Activated gamma-delta T cell treated with anti-CD3 and anti-CD28 coated beads, Interleukin-2, amount 50 U/mL, for 16 hours (primary cell): ENCODE results near the gene ZDHHC18.
"Not testable (repeated sequence)": the region's sequence is repeated elsewhere in the genome, so short reads cannot be mapped to it uniquely, and the experiment has no call there.

ENCODE experiments used
- DNase-seq: peaks from one replicate; pipeline ENCODE4 v3.0.0-alpha.2; 2020; ENCODE audit warnings: low read depth

ZDHHC18 gene

GRCh38 chr1:26858891-26859640 lies 32.6 kb downstream of the ZDHHC18 start:
- DNase-seq: no peak

- no peak for DNase-seq
These were observed 34.8 kb downstream of the ZDHHC18 start for GRCh38 chr1:26861286-26861701.

DNA sequence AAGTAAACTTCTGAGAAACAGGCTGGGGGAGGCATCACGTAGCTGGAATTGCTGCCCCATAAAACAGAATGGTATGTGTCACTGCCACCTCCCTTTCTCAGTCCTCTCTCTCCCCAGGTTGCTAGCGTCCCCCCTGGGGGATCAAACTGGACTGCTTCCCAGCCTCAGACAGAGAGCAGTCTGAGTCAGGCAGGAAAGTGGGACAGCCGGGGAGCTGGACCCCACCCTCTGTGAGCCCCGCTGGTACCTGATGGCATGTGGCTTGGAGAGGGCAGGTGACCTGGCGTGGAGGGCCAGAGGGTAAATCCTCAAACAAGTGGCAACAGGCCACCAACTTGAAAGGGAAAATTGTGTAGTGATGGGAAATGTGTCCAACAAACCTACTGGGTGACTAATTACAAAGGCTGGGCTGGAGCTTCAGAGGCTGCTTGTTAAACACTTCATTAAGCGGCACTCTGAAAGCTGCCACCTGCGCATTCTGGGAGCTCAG lies 35.4 kb downstream of the ZDHHC18 start:
- no peak for DNase-seq

DNA sequence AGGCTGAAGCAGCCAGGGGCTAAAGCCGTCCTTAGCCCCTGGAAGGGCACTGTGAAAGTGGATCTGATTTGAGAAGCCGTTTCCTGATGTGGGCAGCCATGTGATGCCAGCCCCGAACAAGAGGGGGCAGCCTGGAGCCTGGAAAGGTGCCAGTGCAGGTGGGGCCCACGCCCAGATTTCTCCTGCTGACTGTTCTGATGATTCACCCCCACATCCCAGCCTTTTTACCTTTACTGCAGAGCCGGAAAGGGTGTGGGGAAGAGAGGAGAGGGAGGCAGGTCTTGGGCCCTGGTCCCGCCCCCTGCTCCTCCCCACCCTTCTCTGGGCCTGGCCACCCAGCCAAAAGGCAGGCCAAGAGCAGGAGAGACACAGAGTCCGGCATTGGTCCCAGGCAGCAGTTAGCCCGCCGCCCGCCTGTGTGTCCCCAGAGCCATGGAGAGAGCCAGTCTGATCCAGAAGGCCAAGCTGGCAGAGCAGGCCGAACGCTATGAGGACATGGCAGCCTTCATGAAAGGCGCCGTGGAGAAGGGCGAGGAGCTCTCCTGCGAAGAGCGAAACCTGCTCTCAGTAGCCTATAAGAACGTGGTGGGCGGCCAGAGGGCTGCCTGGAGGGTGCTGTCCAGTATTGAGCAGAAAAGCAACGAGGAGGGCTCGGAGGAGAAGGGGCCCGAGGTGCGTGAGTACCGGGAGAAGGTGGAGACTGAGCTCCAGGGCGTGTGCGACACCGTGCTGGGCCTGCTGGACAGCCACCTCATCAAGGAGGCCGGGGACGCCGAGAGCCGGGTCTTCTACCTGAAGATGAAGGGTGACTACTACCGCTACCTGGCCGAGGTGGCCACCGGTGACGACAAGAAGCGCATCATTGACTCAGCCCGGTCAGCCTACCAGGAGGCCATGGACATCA lies 36.5 kb downstream of the ZDHHC18 start, which contains the start of gene SFN:
Gene SFN, plus strand, starts transcription at position 369 of the 904 bp plus-strand sequence. Its CDS starts 64 bp downstream, at position 433.
- no peak for DNase-seq

DNA sequence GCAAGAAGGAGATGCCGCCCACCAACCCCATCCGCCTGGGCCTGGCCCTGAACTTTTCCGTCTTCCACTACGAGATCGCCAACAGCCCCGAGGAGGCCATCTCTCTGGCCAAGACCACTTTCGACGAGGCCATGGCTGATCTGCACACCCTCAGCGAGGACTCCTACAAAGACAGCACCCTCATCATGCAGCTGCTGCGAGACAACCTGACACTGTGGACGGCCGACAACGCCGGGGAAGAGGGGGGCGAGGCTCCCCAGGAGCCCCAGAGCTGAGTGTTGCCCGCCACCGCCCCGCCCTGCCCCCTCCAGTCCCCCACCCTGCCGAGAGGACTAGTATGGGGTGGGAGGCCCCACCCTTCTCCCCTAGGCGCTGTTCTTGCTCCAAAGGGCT lies 37.2 kb downstream of the ZDHHC18 start:
- no peak for DNase-seq

DNA sequence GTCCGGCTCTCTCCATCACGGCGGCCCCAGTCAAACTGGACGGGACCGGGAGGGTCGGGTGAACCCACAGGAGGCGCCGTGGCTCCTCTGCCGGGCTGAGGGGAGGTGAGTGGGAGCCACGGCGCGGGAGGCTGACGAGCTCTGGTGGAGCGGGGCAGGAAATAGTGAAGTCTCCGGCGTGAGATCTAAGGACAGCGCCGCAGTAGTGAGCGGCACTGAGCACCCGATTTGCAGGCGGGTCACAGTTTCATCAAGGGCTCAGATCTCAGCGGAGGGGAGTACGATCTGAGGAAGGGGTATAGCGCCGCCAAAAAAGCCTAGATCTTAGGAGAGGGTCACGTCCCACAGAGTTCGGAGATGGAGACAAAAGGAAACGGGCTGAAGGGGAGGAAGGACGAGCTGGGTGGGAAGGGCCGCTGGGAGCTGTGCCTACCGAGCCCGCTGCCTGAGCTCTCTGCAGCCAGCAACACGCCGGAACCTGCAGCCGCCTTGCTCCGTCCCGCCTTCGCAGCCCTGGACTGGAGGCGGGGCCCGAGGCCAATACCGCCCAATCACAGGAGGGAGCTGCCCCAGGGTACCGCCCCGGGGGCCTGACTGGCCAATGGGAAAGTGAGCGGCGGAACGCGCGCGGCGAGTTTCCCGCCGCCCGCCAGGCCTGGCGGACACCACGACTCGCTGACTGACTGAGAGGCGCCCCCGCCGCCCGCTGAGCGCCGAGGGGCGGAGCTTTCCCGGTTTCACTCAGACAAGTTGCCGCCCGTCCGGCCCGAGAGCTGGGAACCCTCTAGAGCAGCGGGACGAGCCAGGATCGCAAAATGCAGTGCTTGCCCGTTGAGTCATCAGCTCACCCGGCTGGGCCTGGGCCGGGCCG lies 38.4 kb downstream of the ZDHHC18 start:
- peak; percentile 91 for DNase-seq

DNA sequence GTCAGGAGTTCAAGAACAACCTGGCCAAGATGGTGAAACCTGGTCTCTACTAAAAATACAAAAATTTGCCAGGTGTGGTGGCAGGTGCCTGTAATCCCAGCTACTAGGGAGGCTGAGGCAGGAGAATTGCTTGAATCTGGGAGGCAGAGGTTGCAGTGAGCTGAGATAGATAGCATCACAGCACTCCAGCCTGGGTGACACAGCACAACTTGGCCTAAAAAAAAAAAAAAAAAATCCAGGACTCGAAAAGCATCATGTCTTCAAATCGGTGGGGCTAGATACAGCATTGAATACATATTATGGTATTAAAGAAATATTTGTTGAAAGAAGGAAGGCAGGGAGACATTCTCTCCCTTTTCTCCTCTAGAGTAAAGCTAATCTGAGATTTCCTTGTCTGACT lies 46.6 kb downstream of the ZDHHC18 start:
- not testable (repeated sequence) for DNase-seq

- DNase-seq: no peak
These were observed 48.4 kb downstream of the ZDHHC18 start for GRCh38 chr1:26874896-26875295.

- DNase-seq: no peak
These were observed 50.8 kb downstream of the ZDHHC18 start for GRCh38 chr1:26877326-26877725.

- no peak for DNase-seq
These were observed 53.3 kb downstream of the ZDHHC18 start for GRCh38 chr1:26879793-26880192.

DNA sequence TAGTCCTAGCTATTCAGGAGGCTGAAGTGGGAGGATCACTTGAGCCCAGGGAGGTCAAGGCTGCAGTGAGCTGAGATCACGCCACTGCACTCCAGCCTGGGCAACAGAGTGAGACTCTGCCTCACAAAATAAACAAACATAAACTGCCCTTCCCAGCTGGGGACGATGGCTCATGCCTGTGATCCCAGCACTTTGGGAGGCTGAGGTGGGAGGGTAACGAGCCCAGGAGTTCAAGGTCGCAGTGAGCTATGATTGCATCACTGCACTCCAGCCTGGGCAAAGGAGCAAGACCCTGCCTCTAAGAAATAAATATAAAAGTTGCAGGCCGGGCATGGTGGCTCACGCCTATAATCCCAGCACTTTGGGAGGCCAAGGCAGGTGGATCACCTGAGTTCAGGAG lies 55.1 kb downstream of the ZDHHC18 start:
- DNase-seq: not testable (repeated sequence)

GRCh38 chr1:26882696-26883463 lies 56.4 kb downstream of the ZDHHC18 start:
- no peak for DNase-seq

DNA sequence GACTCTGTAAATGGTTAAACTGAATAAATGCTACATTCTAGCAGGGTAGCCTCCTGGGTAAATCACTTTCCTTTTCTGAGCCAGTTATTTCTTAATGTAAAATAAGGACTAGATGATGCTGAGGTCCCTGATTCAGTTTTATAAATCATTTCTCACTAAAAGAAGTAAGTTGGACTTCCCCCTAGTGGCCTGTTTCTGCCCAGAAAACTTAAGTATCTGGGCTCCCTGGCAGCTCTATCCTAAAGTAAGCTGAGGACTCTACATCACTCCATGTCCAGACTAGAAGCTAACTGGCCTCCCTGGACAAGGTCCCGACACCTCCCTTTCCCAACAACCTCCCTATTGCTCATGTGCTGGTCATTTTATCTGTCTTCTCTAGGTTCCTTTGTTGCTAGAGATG lies 60.6 kb downstream of the ZDHHC18 start:
- no peak for DNase-seq

DNA sequence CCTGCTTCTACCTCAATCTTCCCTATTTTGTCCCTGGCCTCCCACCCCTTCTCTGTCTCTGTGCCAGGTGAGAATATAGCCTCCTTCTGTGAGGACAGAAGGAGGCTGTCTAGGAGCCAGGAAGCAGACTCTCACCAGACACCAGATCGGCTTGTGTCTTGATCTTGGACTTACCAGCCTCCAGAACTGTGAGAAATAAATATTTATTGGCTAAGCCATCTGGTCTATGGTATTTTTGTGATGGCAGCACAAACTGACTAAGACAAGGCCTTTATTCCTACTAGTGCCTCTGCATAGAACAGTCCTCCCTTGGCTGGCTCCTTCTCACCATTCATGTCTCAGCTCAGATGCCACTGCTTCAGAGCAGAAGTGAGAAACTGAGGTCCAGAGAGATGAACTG lies 61.7 kb downstream of the ZDHHC18 start:
- DNase-seq: no peak

DNA sequence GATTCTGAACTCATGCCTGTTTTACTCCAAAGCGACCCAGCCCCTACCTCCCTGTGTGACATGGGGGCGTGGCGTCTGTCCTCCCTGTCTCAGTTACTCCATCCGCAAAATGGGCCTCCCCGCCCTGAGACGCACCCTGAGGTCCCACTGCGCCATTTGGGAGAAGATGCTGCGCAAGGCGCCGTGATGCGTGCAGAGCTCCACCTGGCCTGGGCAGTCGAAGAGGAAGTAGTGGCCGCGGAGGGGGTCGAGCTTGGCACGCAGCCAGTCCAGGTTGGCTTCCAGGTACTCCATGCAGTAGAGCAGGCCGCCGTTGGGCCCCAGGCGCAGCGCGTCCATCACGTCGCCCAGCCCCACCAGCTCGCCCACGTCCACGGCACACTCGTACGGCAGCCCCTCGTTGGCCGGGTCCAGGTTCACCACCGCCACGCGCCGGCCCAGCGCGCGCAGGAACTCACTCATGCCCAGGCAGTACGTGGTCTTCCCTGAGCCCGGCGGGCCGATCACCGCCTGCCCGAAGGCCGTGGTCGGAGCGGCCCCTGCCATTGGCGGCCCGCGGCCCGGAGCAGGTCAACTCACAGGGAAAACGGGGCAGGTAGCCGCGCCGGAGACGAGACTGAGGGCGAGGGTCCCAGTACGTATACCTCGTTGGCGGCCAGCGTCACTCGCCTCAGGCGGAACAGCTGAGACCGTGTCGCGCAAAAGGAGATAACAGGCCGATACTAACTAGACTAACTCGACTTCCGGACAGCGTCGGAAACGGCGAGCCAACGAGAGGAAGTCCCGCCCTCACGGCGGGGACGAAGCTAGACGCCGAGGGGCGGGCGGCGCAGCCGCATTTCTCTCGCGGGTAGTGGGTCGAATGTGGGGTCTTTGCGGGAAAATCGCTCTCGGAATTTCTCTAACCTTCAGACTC lies 63.3 kb downstream of the ZDHHC18 start, which contains the start of gene GPN2:
Gene GPN2, minus strand, starts transcription at position 733 of the 916 bp plus-strand sequence. Its CDS starts 187 bp downstream, at position 546.
- peak; percentile 62 for DNase-seq

DNA sequence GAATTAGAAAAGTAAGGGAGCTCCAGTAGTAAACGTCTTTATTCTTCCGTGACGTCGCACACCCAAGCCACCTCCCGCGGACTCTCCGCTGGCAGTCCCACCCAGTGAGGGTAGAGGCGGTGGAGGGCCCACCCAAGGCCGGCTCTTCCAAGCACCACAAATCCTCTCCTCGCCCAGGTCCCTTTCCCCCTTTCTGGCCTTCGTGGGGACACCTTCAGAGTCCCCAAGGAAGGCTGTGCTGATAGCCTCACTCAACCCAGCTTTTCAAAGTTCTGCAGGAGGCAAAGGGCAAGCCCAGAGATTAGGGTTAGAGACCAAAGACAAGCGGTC lies 63.9 kb downstream of the ZDHHC18 start:
- no peak for DNase-seq

DNA sequence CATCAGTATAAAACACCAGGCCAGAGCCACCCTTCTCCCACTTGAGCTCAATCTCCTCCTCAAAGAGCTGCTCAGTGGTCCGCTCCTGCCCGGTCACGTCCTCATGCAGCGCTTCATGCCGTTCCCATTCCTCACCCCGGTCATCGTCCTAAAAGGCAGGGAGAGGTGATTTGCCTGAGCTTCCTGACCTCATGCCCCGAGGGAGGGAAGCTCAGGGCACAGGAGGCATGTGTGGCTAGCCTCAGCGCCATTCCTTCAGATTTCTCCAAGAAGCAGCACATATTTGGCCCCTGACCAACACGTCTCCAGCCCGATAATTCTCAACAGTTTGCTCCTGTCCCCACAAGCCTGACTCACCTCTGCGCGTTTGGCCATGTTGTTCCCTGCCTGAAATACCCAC lies 67.8 kb downstream of the ZDHHC18 start:
- DNase-seq: no peak

GRCh38 chr1:26897351-26897750 lies 70.9 kb downstream of the ZDHHC18 start:
- no peak for DNase-seq

DNA sequence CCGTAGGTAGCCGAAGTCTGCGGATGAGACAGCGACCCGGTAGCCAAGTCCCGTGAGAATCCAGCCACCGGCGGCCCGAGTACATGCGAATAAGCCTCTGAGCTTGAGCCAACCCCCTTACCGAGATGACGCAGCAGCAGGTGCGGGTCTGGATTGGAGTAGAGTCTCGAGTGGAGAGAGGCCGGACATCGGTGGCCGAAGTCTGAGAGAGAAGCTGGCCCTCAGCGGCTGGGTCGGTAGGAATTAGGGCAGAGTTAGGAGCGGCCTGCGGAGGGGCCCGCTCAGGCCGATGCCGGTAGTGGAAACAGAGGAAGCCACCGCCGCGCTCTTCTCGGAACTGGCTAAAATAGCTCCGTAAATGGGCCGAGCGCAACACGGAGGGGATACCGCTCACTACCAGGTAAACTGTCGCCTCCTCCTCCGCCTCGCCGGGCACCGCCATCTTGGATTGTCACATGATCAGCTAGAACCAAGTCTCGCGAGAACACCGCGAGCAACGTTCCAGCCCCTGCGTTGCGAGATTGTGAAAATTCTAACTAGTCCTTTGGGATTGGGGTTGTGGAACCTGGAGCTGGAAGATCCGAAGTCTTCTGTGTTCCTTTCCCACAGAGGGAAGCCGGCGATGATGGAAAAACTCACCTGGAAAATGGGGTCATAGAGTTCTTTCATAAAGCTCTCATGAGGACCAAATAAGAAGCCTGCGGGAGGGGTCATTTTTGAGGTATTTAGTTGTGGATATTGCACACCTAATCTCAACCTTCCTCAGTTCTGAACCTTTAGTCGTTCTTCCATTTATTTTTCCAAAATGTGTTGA lies 73.7 kb downstream of the ZDHHC18 start, which contains the start of gene GPATCH3:
Gene GPATCH3, minus strand, starts transcription at position 467 of the 814 bp plus-strand sequence. Its CDS starts 25 bp downstream, at position 442.
- peak; percentile 76 for DNase-seq
